GM10266 (cell line): ENCODE data around the gene POMT2.
"Not testable (repeated sequence)": the region's sequence is repeated elsewhere in the genome, so short reads cannot be mapped to it uniquely, and the experiment has no call there.

ENCODE experiments used
- DNase-seq: peaks from one replicate; pipeline ENCODE4 v3.0.0; 2012; ENCODE audit errors: extremely low spot score
- CTCF ChIP-seq: IDR thresholded peaks from 2 replicates; pipeline ENCODE4 v1.5.1; 2012; ENCODE audit warnings: mild to moderate bottlenecking, low read depth; ENCODE audit not compliant: control insufficient read depth, insufficient read depth; ENCODE audit errors: missing control alignments

POMT2 gene

GRCh38 chr14:77281852-77282410 is 38.8 kb downstream of the POMT2 start:
- TF ChIP-seq CTCF = no peak
- DNase-seq = no peak

GRCh38 chr14:77280921-77281320 is 39.8 kb downstream of the POMT2 start:
- not testable (repeated sequence) for DNase-seq

GRCh38 chr14:77279719-77280118 is 41.0 kb downstream of the POMT2 start:
- TF ChIP-seq CTCF = no peak
- no peak for DNase-seq

GRCh38 chr14:77278461-77279230 is 42.0 kb downstream of the POMT2 start:
- TF ChIP-seq CTCF = no peak
- no peak for DNase-seq

GRCh38 chr14:77276959-77277358 is 43.7 kb downstream of the POMT2 start:
- no peak for TF ChIP-seq CTCF
- DNase-seq = no peak

GRCh38 chr14:77276295-77276935 is 44.3 kb downstream of the POMT2 start:
- no peak for DNase-seq
- TF ChIP-seq CTCF = no peak

GRCh38 chr14:77275601-77276017 is 45.1 kb downstream of the POMT2 start:
- no peak for TF ChIP-seq CTCF
- DNase-seq = no peak
